Sigmoid colon (tissue), 4 donors: Measurements from ENCODE around the gene LSMEM2.
A peak's percentile ranks its signal among the peaks of the same experiment; 100 is the strongest.

Source experiments
- EP300 ChIP-seq, 4 donors: sonication (generic); formaldehyde crosslinking; IDR thresholded peaks; one replicate each; pipeline ENCODE4 v1.6.1; 2017; ENCODE audit warnings: antibody characterized with exemption in 4 of 4
- POLR2A ChIP-seq, 2 donors: fragments of 450-650 bp; IDR thresholded peaks; one replicate each; pipeline ENCODE4 v1.6.1; 2016; ENCODE audit warnings: antibody characterized with exemption in 2 of 2, mild to moderate bottlenecking in 2 of 2, moderate library complexity in 2 of 2
- POLR2AphosphoS5 ChIP-seq, 4 donors: sonication (generic); formaldehyde crosslinking; IDR thresholded peaks; one replicate each; pipeline ENCODE4 v1.6.1; 2017; ENCODE audit warnings: antibody characterized with exemption in 4 of 4
- TF ChIP-seq, protein P1 (sequence below), 4 experiments: fragments of 450-650 bp in 3 of 4; fragments of 200-600 bp in 1 of 4; IDR thresholded peaks; one replicate each; pipeline ENCODE4 v1.5.1; 2016 to 2019; ENCODE audit warnings: antibody characterized with exemption in 4 of 4, mild to moderate bottlenecking in 3 of 4, moderate library complexity in 2 of 4

DNA sequence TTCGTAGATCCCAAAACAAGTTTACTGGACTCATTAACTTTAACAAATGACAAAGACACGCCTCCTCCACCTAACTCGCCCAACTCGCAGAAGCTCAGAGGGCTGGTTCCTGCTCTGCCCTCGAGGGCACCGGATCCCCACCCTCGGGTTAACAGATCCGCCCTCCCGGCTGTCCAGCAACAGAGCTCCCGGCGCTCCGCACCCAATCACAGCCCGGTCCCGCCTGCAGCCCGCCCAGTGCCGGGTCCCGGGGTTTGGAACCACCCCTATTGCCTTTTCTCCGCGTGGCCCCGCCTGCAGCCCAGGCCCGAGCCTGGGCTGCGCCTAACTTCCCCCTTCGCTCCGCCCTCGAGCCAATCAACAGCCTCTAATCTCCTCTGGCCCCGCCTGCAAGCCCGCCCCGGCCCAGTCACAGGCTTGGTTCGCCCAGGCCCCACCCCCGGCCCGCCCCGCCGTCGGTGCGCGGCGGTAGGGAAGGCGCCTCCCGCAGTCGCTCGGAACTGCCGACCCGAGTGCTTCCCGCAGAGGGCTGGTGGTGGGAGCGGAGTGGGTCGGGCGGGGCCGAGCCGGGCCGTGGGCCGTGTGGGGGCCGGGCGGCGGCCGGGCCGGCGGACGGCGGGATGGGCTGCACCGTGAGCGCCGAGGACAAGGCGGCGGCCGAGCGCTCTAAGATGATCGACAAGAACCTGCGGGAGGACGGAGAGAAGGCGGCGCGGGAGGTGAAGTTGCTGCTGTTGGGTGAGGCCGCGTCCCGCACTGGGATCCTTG, 43.0 kb upstream of the LSMEM2 start, which contains the start of gene GNAI2:
- peak; percentile 30 to 40 for TF ChIP-seq POLR2A (IDR thresholded peaks at IDR 0.05)
- peak; percentile 94 to 98 (median 97) for TF ChIP-seq POLR2AphosphoS5 (IDR thresholded peaks at IDR 0.05)
- TF ChIP-seq, protein P1, sequence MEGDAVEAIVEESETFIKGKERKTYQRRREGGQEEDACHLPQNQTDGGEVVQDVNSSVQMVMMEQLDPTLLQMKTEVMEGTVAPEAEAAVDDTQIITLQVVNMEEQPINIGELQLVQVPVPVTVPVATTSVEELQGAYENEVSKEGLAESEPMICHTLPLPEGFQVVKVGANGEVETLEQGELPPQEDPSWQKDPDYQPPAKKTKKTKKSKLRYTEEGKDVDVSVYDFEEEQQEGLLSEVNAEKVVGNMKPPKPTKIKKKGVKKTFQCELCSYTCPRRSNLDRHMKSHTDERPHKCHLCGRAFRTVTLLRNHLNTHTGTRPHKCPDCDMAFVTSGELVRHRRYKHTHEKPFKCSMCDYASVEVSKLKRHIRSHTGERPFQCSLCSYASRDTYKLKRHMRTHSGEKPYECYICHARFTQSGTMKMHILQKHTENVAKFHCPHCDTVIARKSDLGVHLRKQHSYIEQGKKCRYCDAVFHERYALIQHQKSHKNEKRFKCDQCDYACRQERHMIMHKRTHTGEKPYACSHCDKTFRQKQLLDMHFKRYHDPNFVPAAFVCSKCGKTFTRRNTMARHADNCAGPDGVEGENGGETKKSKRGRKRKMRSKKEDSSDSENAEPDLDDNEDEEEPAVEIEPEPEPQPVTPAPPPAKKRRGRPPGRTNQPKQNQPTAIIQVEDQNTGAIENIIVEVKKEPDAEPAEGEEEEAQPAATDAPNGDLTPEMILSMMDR (IDR thresholded peaks at IDR 0.05): no peak
- TF ChIP-seq EP300 (IDR thresholded peaks at IDR 0.05): no peak
